ENCODE data around the gene SNORC.

Gene SNORC

DNA sequence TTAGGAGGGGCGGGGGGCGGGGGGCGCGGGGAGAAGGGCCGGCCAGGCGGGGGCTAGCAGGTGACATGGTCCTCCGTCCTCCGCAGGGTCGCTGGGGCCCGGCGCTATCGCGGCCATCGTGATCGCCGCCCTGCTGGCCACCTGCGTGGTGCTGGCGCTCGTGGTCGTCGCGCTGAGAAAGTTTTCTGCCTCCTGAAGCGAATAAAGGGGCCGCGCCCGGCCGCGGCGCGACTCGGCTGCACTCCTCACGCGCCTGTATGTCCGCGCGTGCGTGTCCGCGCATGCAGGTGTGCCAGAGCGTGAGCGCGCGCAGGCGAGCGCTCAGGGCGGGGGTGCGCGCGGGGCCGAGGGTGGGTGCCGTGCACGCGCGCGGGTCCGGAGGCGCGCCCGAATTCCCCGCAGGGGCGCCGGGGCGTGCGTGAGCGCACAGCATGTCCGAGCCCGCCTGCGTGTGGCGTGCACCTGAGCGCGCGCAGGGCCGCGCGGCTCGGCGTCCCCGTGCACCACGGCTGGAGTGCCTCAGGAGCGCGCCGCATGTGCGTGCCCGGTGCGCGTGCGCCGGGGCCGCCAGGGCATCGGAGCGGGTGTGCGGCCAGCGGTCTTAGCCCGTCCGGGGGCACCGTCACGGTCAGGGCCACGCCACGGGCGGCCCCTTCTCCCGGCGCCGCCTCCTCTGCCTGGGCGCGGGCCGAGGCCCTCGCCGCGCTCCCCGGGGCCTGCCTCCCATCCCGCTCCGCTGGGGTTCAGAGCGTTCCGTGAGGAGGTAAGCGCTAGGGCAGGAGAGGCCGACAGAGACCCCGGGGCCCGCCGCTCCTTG is 6.3 kb downstream of the SNORC start:
- Histone ChIP-seq H4K20me1 (ENCODE audit: insufficient read depth, low read length) (no peaks in the 10 kb centered on the region), H2AFZ (ENCODE audit: low read length) (no peak overlapping the region), H3K36me3 (ENCODE audit: insufficient read depth, low read length) (no peaks in the 10 kb centered on the region), H3K27me3 (ENCODE audit: insufficient read depth, low read length) (no peaks in the 10 kb centered on the region; the same call in 1 of the 2 replicates), H3K4me3 (ENCODE audit: low read depth, low read length, poor library complexity, severe bottlenecking) (peak overlapping the region; percentile 56), H3K9ac (ENCODE audit: low read length) (no peak overlapping the region), H3K9me2 (ENCODE audit: low read depth, low read length) (no peaks in the 10 kb centered on the region), H3K4me1 (ENCODE audit: insufficient read depth, low read length, severe bottlenecking) (no peaks in the 10 kb centered on the region), H3K79me2 (ENCODE audit: insufficient read depth, low read length) (no peaks in the 10 kb centered on the region), H3K4me2 (ENCODE audit: low read length) (peak overlapping the region; percentile 54), H3K9me3 (ENCODE audit: low read length) (no peaks in the 10 kb centered on the region), H3F3A (ENCODE audit: insufficient read depth, low read length) (no peaks in the 10 kb centered on the region), H3K27ac (ENCODE audit: low read depth, low read length, poor library complexity, severe bottlenecking) (no peak overlapping the region)
- TF ChIP-seq EZH2 (IDR thresholded peaks at IDR 0.05; ENCODE audit: borderline replicate concordance, low read length) = no peak
- TF ChIP-seq, protein P1, sequence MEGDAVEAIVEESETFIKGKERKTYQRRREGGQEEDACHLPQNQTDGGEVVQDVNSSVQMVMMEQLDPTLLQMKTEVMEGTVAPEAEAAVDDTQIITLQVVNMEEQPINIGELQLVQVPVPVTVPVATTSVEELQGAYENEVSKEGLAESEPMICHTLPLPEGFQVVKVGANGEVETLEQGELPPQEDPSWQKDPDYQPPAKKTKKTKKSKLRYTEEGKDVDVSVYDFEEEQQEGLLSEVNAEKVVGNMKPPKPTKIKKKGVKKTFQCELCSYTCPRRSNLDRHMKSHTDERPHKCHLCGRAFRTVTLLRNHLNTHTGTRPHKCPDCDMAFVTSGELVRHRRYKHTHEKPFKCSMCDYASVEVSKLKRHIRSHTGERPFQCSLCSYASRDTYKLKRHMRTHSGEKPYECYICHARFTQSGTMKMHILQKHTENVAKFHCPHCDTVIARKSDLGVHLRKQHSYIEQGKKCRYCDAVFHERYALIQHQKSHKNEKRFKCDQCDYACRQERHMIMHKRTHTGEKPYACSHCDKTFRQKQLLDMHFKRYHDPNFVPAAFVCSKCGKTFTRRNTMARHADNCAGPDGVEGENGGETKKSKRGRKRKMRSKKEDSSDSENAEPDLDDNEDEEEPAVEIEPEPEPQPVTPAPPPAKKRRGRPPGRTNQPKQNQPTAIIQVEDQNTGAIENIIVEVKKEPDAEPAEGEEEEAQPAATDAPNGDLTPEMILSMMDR (IDR thresholded peaks at IDR 0.05; ENCODE audit: low read length) = no peak

DNA sequence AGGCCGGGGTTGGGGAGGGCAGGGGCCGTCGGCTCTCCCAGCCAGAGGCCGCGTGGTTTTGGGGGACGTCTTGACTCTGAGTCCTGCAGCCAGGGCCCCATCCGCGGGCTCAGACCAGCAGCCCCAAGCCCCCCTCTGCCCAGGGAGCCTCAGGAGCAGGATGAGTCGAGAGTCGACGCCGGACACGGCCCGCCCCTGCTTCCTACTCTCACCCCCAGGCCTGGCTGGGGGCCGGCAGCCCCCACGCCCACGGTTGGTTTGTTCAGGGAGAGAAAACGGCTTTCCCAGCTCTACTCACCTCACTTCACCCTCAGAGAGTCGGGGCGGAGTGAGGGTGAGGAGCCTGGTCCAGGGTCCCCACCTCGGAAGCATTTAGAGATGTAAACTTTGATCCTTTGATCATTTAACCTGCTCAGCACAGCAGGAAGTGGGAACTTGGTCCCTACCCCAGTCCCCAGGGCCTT is 6.9 kb downstream of the SNORC start:
- Histone ChIP-seq H3K36me3 (ENCODE audit: insufficient read depth, low read length) (no peaks in the 10 kb centered on the region), H3K9me2 (ENCODE audit: low read depth, low read length) (no peaks in the 10 kb centered on the region), H3K4me1 (ENCODE audit: insufficient read depth, low read length, severe bottlenecking) (no peaks in the 10 kb centered on the region), H4K20me1 (ENCODE audit: insufficient read depth, low read length) (no peaks in the 10 kb centered on the region), H3K27me3 (ENCODE audit: insufficient read depth, low read length) (no peaks in the 10 kb centered on the region; the same call in 1 of the 2 replicates), H3K9me3 (ENCODE audit: low read length) (no peaks in the 10 kb centered on the region), H3K79me2 (ENCODE audit: insufficient read depth, low read length) (no peaks in the 10 kb centered on the region), H3K9ac (ENCODE audit: low read length) (no peak overlapping the region), H3K4me3 (ENCODE audit: low read depth, low read length, poor library complexity, severe bottlenecking) (no peak overlapping the region), H3F3A (ENCODE audit: insufficient read depth, low read length) (no peaks in the 10 kb centered on the region), H2AFZ (ENCODE audit: low read length) (no peak overlapping the region), H3K27ac (ENCODE audit: low read depth, low read length, poor library complexity, severe bottlenecking) (no peak overlapping the region), H3K4me2 (ENCODE audit: low read length) (peak overlapping the region; percentile 54)
- no peak for TF ChIP-seq EZH2 (IDR thresholded peaks at IDR 0.05; ENCODE audit: borderline replicate concordance, low read length)

DNA sequence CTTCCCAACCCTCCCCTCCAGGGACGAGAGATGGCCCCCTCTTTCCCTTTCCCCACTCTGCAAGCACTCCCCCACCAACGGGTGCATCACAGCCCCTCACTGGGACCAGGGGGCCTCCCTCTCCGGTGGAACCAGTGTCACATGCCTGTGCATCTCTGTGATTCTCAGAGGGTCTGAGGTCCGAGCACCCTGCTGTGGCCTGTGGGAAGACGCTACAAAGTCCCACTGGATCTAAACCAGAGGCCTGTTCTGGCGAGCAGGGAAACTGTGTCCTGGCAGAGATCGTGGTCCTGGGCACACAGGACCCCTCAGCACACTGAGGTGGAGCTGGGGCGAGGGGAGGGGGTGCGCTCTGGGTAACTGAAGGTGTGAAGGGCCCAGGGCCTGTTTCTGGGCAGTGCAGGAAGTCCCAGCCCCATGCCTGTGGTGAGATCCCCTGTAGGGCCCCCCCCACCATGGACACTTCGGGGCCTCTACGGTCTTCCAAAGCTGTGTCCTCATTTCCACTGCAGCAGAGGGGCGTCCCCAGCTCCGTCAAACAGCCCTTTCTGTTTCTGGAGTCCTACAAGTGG is 8.0 kb downstream of the SNORC start:
- Histone ChIP-seq H3K79me2 (ENCODE audit: insufficient read depth, low read length) (no peaks in the 10 kb centered on the region), H3K27ac (ENCODE audit: low read depth, low read length, poor library complexity, severe bottlenecking) (no peak overlapping the region), H3K36me3 (ENCODE audit: insufficient read depth, low read length) (no peaks in the 10 kb centered on the region), H3K27me3 (ENCODE audit: insufficient read depth, low read length) (no peaks in the 10 kb centered on the region; the same call in 1 of the 2 replicates), H3K4me1 (ENCODE audit: insufficient read depth, low read length, severe bottlenecking) (no peaks in the 10 kb centered on the region), H3K4me2 (ENCODE audit: low read length) (no peak overlapping the region), H3K9me2 (ENCODE audit: low read depth, low read length) (no peaks in the 10 kb centered on the region), H3K9me3 (ENCODE audit: low read length) (no peaks in the 10 kb centered on the region), H3F3A (ENCODE audit: insufficient read depth, low read length) (no peaks in the 10 kb centered on the region), H3K4me3 (ENCODE audit: low read depth, low read length, poor library complexity, severe bottlenecking) (no peak overlapping the region), H3K9ac (ENCODE audit: low read length) (no peak overlapping the region), H2AFZ (ENCODE audit: low read length) (no peak overlapping the region), H4K20me1 (ENCODE audit: insufficient read depth, low read length) (no peaks in the 10 kb centered on the region)
- TF ChIP-seq, protein P1 (IDR thresholded peaks at IDR 0.05; ENCODE audit: low read length) = no peak
- TF ChIP-seq EZH2 (IDR thresholded peaks at IDR 0.05; ENCODE audit: borderline replicate concordance, low read length) = no peak
